Amniotic epithelial cell (primary cell): ENCODE data around the gene GLUD2.
"Not testable (repeated sequence)": the region's sequence is repeated elsewhere in the genome, so short reads cannot be mapped to it uniquely, and the experiment has no call there.

Experiments used
- DNase-seq: peaks from one replicate; pipeline ENCODE4 v3.0.0-alpha.2; 2010; ENCODE audit warnings: low read depth

The GLUD2 gene

GRCh38 chrX:121047441-121048419 lies at the start of gene GLUD2:
Gene GLUD2 (plus strand): TSS chrX:121047610. CDS start chrX:121047685, 75 bp downstream.
- peak; percentile 3 for DNase-seq

GRCh38 chrX:120999413-120999812 lies 48.0 kb upstream of the GLUD2 start:
- no peak for DNase-seq

GRCh38 chrX:121000589-121000988 lies 46.8 kb upstream of the GLUD2 start:
- DNase-seq, result peak; percentile 10

- DNase-seq, result peak; percentile 33
Measured at GRCh38 chrX:121008920-121009319, 38.5 kb upstream of the GLUD2 start.

- no peak for DNase-seq
Measured at GRCh38 chrX:121009764-121010163, 37.6 kb upstream of the GLUD2 start.

GRCh38 chrX:121010218-121010617 lies 37.2 kb upstream of the GLUD2 start:
- DNase-seq, result no peak

- no peak for DNase-seq
Measured at GRCh38 chrX:121011254-121011653, 36.2 kb upstream of the GLUD2 start.

GRCh38 chrX:121013897-121014455 lies 33.4 kb upstream of the GLUD2 start:
- DNase-seq, result no peak

GRCh38 chrX:121014826-121015225 lies 32.6 kb upstream of the GLUD2 start:
- DNase-seq, result no peak

GRCh38 chrX:121028419-121028818 lies 19.0 kb upstream of the GLUD2 start:
- DNase-seq, result no peak

GRCh38 chrX:121030083-121030482 lies 17.3 kb upstream of the GLUD2 start:
- no peak for DNase-seq

GRCh38 chrX:121032531-121032930 lies 14.9 kb upstream of the GLUD2 start:
- no peak for DNase-seq

- peak; percentile 5 for DNase-seq
Measured at GRCh38 chrX:121036137-121036536, 11.3 kb upstream of the GLUD2 start.

GRCh38 chrX:121036951-121037350 lies 10.5 kb upstream of the GLUD2 start:
- DNase-seq, result no peak

GRCh38 chrX:121050781-121051180 lies 3.4 kb downstream of the GLUD2 start:
- no peak for DNase-seq

- no peak for DNase-seq
Measured at GRCh38 chrX:121052122-121052521, 4.7 kb downstream of the GLUD2 start.

- no peak for DNase-seq
Measured at GRCh38 chrX:121062289-121062688, 14.9 kb downstream of the GLUD2 start.

- no peak for DNase-seq
Measured at GRCh38 chrX:121064579-121064978, 17.2 kb downstream of the GLUD2 start.

GRCh38 chrX:121084247-121084646 lies 36.8 kb downstream of the GLUD2 start:
- DNase-seq, result not testable (repeated sequence)

- no peak for DNase-seq
Measured at GRCh38 chrX:121084903-121085611, 37.6 kb downstream of the GLUD2 start.

- DNase-seq, result no peak
Measured at GRCh38 chrX:121085612-121086010, 38.2 kb downstream of the GLUD2 start.

- no peak for DNase-seq
Measured at GRCh38 chrX:121093011-121093410, 45.6 kb downstream of the GLUD2 start.
